Mesendoderm (in vitro differentiated cells): ENCODE results near the gene DAND5.

Source experiments
- DNase-seq: peaks from one replicate; pipeline ENCODE4 v3.0.0; 2013
- H2AK5ac ChIP-seq: 2 replicates; pipeline ENCODE4 v1.6.1; 2013; ENCODE audit warnings: low read length, inconsistent platforms
- H2BK120ac ChIP-seq: 2 replicates; pipeline ENCODE4 v1.6.1; 2013; ENCODE audit warnings: low read depth, mild to moderate bottlenecking, low read length, moderate library complexity, mixed read lengths
- H2BK15ac ChIP-seq: replicated peaks from 2 replicates; pipeline ENCODE4 v1.6.1; 2013; ENCODE audit warnings: low read depth, mild to moderate bottlenecking, moderate library complexity
- H2BK5ac ChIP-seq: 2 replicates; pipeline ENCODE4 v1.6.1; 2013; ENCODE audit warnings: low read length, inconsistent platforms
- H3K18ac ChIP-seq: 2 replicates; pipeline ENCODE4 v1.6.1; 2013; ENCODE audit warnings: mild to moderate bottlenecking, low read length, mixed read lengths
- H3K23ac ChIP-seq: one replicate; pipeline ENCODE4 v1.6.1; 2013; ENCODE audit warnings: low read length
- H3K27ac ChIP-seq: 2 replicates; pipeline ENCODE4 v1.5.1; 2013; ENCODE audit warnings: low read depth, mild to moderate bottlenecking, inconsistent platforms, low read length, moderate library complexity
- H3K27me3 ChIP-seq: 2 replicates; pipeline ENCODE4 v1.6.1; 2013; ENCODE audit warnings: low read length, control low read depth, mild to moderate bottlenecking, inconsistent platforms; ENCODE audit not compliant: insufficient read depth, poor library complexity
- H3K36me3 ChIP-seq: 2 replicates; pipeline ENCODE4 v1.6.1; 2013; ENCODE audit warnings: low read length, inconsistent platforms; ENCODE audit not compliant: control insufficient read depth, insufficient read depth
- H3K4ac ChIP-seq: one replicate; pipeline ENCODE4 v1.6.1; 2013; ENCODE audit warnings: low read depth, mild to moderate bottlenecking, low read length, moderate library complexity
- H3K4me1 ChIP-seq: 2 replicates; pipeline ENCODE4 v1.6.1; 2013; ENCODE audit warnings: low read depth, low read length, inconsistent platforms; ENCODE audit not compliant: control insufficient read depth
- H3K4me2 ChIP-seq: 2 replicates; pipeline ENCODE4 v1.6.1; 2013; ENCODE audit warnings: low read length
- H3K4me3 ChIP-seq: 2 replicates; pipeline ENCODE4 v1.5.1; 2013; ENCODE audit warnings: mild to moderate bottlenecking, low read length
- H3K56ac ChIP-seq: one replicate; pipeline ENCODE4 v1.6.1; 2013; ENCODE audit warnings: low read length
- H3K79me1 ChIP-seq: 2 replicates; pipeline ENCODE4 v1.6.1; 2013; ENCODE audit warnings: low read length, inconsistent platforms
- H3K79me2 ChIP-seq: 2 replicates; pipeline ENCODE4 v1.6.1; 2013; ENCODE audit warnings: mild to moderate bottlenecking, low read length; ENCODE audit not compliant: control insufficient read depth, insufficient read depth
- H3K9ac ChIP-seq: 2 replicates; pipeline ENCODE4 v1.6.1; 2013; ENCODE audit warnings: low read length, inconsistent platforms
- H4K5ac ChIP-seq: one replicate; pipeline ENCODE4 v1.6.1; 2013; ENCODE audit warnings: low read length
- H4K8ac ChIP-seq: one replicate; pipeline ENCODE4 v1.6.1; 2013; ENCODE audit warnings: low read depth, mild to moderate bottlenecking, control low read depth, low read length, moderate library complexity
- WGBS: extraction: QIAGEN DNeasy Blood & Tissue Kit; methylation state at CpG from one replicate; pipeline ENCODE4 v1.1.7; 2013; ENCODE audit warnings: low lambda C conversion rate, missing lambda C conversion rate; ENCODE audit not compliant: insufficient coverage; ENCODE audit errors: extremely low coverage; 5-methylcytosine and 5-hydroxymethylcytosine counted together

The DAND5 gene

GRCh38 chr19:12996406-12997094 is 27.2 kb downstream of the DAND5 start:
- H3K56ac ChIP-seq = no peak overlapping the region
- H3K79me2 ChIP-seq = no peaks in the 10 kb centered on the region
- no peaks in the 10 kb centered on the region for H3K79me1 ChIP-seq
- H4K5ac ChIP-seq = no peak overlapping the region
- no peak overlapping the region for H3K27ac ChIP-seq
- peaks cover 36% of the 10 kb centered on the region for H3K27me3 ChIP-seq
- no peak overlapping the region for H2AK5ac ChIP-seq
- H3K4me3 ChIP-seq = no peak overlapping the region
- no peak overlapping the region for H3K18ac ChIP-seq
- no peak overlapping the region for H4K8ac ChIP-seq
- no CpG with 5 or more reads among the region's 52 CpGs for WGBS
- H3K4ac ChIP-seq = no peak overlapping the region
- H3K4me2 ChIP-seq = no peak overlapping the region
- no peak overlapping the region for H2BK5ac ChIP-seq
- no peak overlapping the region for H3K9ac ChIP-seq
- peak; percentile 33 for DNase-seq
- no peaks in the 10 kb centered on the region for H3K4me1 ChIP-seq
- no peak overlapping the region for H2BK120ac ChIP-seq
- no peak overlapping the region for H2BK15ac ChIP-seq
- no peaks in the 10 kb centered on the region for H3K36me3 ChIP-seq
- no peak overlapping the region for H3K23ac ChIP-seq

GRCh38 chr19:12997179-12997966 is 28.0 kb downstream of the DAND5 start:
- Histone ChIP-seq H3K56ac (no peak overlapping the region), H2BK120ac (no peak overlapping the region), H3K36me3 (no peaks in the 10 kb centered on the region), H3K27ac (no peak overlapping the region), H3K9ac (no peak overlapping the region), H2AK5ac (no peak overlapping the region), H3K79me1 (no peaks in the 10 kb centered on the region), H3K23ac (no peak overlapping the region), H3K79me2 (no peaks in the 10 kb centered on the region), H3K4me2 (no peak overlapping the region), H3K27me3 (peaks cover 36% of the 10 kb centered on the region), H3K4ac (no peak overlapping the region), H3K4me1 (no peaks in the 10 kb centered on the region), H3K18ac (no peak overlapping the region), H2BK5ac (no peak overlapping the region), H2BK15ac (no peak overlapping the region), H4K8ac (no peak overlapping the region), H4K5ac (no peak overlapping the region), H3K4me3 (no peak overlapping the region)
- no peak for DNase-seq
- no CpG with 5 or more reads among the region's 25 CpGs for WGBS

GRCh38 chr19:12997967-12998940 is 28.9 kb downstream of the DAND5 start:
- Histone ChIP-seq H3K4me1 (no peaks in the 10 kb centered on the region), H3K23ac (no peak overlapping the region), H4K5ac (no peak overlapping the region), H3K27ac (no peak overlapping the region), H3K18ac (no peak overlapping the region), H3K36me3 (no peaks in the 10 kb centered on the region), H3K56ac (no peak overlapping the region), H3K79me1 (no peaks in the 10 kb centered on the region), H3K27me3 (peaks cover 36% of the 10 kb centered on the region), H2BK120ac (no peak overlapping the region), H3K4ac (no peak overlapping the region), H2BK15ac (no peak overlapping the region), H3K4me2 (no peak overlapping the region), H2BK5ac (no peak overlapping the region), H4K8ac (no peak overlapping the region), H3K9ac (no peak overlapping the region), H3K79me2 (no peaks in the 10 kb centered on the region), H2AK5ac (no peak overlapping the region), H3K4me3 (no peak overlapping the region)
- no CpG with 5 or more reads among the region's 32 CpGs for WGBS
- no peak for DNase-seq

DNA sequence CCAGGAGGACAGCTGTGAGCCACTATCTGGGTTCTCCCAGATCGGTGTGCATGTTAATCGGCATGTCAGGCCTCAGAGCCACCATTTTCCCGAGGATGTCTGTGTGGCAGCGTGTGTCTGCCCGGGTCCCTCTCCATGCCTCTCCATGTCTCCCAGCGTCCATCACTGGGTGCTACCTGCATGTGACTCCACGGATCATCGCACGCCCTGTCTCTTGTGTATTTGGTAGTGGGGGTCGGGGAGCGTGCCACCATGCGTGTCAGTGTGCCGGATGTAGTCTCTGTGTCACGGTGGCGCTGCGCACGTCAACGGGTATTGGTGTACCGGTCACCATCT is 31.8 kb downstream of the DAND5 start:
- no peak for DNase-seq
- Histone ChIP-seq H3K4me1 (no peaks in the 10 kb centered on the region), H3K4ac (no peak overlapping the region), H4K5ac (no peak overlapping the region), H2AK5ac (no peak overlapping the region), H3K4me2 (no peak overlapping the region), H3K36me3 (no peaks in the 10 kb centered on the region), H3K27me3 (peaks cover 33% of the 10 kb centered on the region), H3K18ac (no peak overlapping the region), H3K27ac (no peak overlapping the region), H4K8ac (no peak overlapping the region), H3K79me2 (no peaks in the 10 kb centered on the region), H3K23ac (no peak overlapping the region), H3K9ac (no peak overlapping the region), H3K4me3 (no peak overlapping the region), H2BK15ac (no peak overlapping the region), H2BK120ac (no peak overlapping the region), H3K56ac (no peak overlapping the region), H3K79me1 (no peaks in the 10 kb centered on the region), H2BK5ac (no peak overlapping the region)
- WGBS = no CpG with 5 or more reads among the region's 19 CpGs

GRCh38 chr19:13001502-13002165 is 32.3 kb downstream of the DAND5 start:
- no peak overlapping the region for H2BK5ac ChIP-seq
- no CpG with 5 or more reads among the region's 41 CpGs for WGBS
- H3K4ac ChIP-seq = no peak overlapping the region
- no peak overlapping the region for H4K5ac ChIP-seq
- no peaks in the 10 kb centered on the region for H3K79me1 ChIP-seq
- H3K27ac ChIP-seq = no peak overlapping the region
- H3K56ac ChIP-seq = no peak overlapping the region
- H3K23ac ChIP-seq = no peak overlapping the region
- no peaks in the 10 kb centered on the region for H3K36me3 ChIP-seq
- no peak overlapping the region for H2BK15ac ChIP-seq
- no peak overlapping the region for H3K4me3 ChIP-seq
- no peaks in the 10 kb centered on the region for H3K79me2 ChIP-seq
- no peaks in the 10 kb centered on the region for H3K4me1 ChIP-seq
- no peak overlapping the region for H2AK5ac ChIP-seq
- H3K4me2 ChIP-seq = no peak overlapping the region
- peaks cover 28% of the 10 kb centered on the region for H3K27me3 ChIP-seq
- no peak for DNase-seq
- H3K18ac ChIP-seq = no peak overlapping the region
- H4K8ac ChIP-seq = no peak overlapping the region
- no peak overlapping the region for H3K9ac ChIP-seq
- no peak overlapping the region for H2BK120ac ChIP-seq
